Gastroesophageal sphincter (tissue), 3 donors: Measurements from ENCODE around the gene POC1A.

Experiments
- POLR2AphosphoS5 ChIP-seq: sonication (generic); formaldehyde crosslinking; IDR thresholded peaks from one replicate; pipeline ENCODE4 v1.6.1; 2017; ENCODE audit warnings: antibody characterized with exemption
- TF ChIP-seq, protein P1 (sequence below), 4 experiments: fragments of 200-600 bp in 2 of 4; fragments of 450-650 bp in 2 of 4; sonication (generic) in 1 of 4; IDR thresholded peaks; one replicate each; pipeline ENCODE4 v1.5.1; 2017 to 2019; ENCODE audit warnings: antibody characterized with exemption in 4 of 4, mild to moderate bottlenecking in 2 of 4, moderate library complexity in 2 of 4

DNA sequence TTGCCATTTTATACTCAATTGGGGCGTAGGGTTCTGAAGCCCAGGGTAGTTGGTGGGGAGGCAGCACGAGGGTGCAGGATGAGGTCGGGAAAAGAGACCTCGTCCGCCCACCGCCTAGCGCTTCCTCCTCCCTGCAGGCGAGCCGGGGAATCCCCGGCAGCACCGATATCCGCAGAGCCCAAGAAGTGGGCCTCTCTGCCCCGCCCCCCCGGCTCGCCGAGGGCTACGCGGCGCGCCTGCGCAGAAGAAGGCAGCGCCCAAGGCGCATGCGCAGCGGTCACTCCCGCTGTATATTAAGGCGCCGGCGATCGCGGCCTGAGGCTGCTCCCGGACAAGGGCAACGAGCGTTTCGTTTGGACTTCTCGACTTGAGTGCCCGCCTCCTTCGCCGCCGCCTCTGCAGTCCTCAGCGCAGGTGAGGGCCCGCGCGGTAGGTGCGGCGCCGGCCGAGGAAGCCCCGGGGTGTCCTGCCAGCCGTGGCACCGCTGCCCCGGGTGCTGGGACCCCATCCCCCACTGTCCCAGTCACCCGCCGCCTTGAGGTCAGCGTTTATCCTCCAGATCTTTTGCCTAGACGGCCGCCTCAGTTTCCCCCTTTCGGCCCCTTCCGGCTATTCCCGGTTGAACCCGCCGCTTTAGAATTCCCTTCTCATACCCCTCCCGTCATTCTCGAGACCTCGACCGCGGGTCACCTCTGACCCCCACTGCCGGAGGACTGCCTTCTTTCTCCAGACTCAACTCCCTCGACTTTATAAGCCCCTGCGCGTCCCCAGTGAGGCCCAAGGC, 43.8 kb upstream of the POC1A start, which contains the start of gene ALAS1:
- TF ChIP-seq POLR2AphosphoS5 = peak; percentile 61
- TF ChIP-seq, protein P1, sequence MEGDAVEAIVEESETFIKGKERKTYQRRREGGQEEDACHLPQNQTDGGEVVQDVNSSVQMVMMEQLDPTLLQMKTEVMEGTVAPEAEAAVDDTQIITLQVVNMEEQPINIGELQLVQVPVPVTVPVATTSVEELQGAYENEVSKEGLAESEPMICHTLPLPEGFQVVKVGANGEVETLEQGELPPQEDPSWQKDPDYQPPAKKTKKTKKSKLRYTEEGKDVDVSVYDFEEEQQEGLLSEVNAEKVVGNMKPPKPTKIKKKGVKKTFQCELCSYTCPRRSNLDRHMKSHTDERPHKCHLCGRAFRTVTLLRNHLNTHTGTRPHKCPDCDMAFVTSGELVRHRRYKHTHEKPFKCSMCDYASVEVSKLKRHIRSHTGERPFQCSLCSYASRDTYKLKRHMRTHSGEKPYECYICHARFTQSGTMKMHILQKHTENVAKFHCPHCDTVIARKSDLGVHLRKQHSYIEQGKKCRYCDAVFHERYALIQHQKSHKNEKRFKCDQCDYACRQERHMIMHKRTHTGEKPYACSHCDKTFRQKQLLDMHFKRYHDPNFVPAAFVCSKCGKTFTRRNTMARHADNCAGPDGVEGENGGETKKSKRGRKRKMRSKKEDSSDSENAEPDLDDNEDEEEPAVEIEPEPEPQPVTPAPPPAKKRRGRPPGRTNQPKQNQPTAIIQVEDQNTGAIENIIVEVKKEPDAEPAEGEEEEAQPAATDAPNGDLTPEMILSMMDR (IDR thresholded peaks at IDR 0.05) = peak in 3 of 4 experiments; percentile 34 to 57 (median 49)
